Hepatocyte (in vitro differentiated cells): ENCODE data around the gene LDLRAD3. TPM values are rescaled to one million over a fixed set of nuclear protein-coding genes. Genes with fewer than 3 reads are reported as not detected.

Source experiments
- DNase-seq: peaks from one replicate; pipeline ENCODE4 v3.0.0-alpha.2; 2016; ENCODE audit warnings: low spot score
- H2AFZ ChIP-seq: fragments of 200-600 bp; sonication (generic); 2 replicates; pipeline ENCODE4 v1.6.0; 2016; ENCODE audit warnings: antibody characterized with exemption, mild to moderate bottlenecking
- H3K27ac ChIP-seq: fragments of 200-600 bp; sonication (generic); 2 replicates; pipeline ENCODE4 v1.5.1; 2016; ENCODE audit warnings: mild to moderate bottlenecking
- H3K27me3 ChIP-seq: fragments of 200-600 bp; sonication (generic); 2 replicates; pipeline ENCODE4 v1.6.1; 2016
- H3K36me3 ChIP-seq: fragments of 200-600 bp; sonication (generic); replicated peaks from 2 replicates; pipeline ENCODE4 v1.5.1; 2016; ENCODE audit warnings: low read depth; ENCODE audit not compliant: insufficient read depth
- H3K4me1 ChIP-seq: fragments of 200-600 bp; sonication (generic); 2 replicates; pipeline ENCODE4 v1.5.1; 2016; ENCODE audit warnings: mild to moderate bottlenecking, moderate library complexity; ENCODE audit not compliant: insufficient read depth
- H3K4me2 ChIP-seq: fragments of 200-600 bp; sonication (generic); 2 replicates; pipeline ENCODE4 v1.6.0; 2016
- H3K4me3 ChIP-seq: fragments of 200-600 bp; sonication (generic); 2 replicates; pipeline ENCODE4 v1.5.1; 2016; ENCODE audit warnings: mild to moderate bottlenecking
- H3K79me2 ChIP-seq: fragments of 200-600 bp; sonication (generic); 2 replicates; pipeline ENCODE4 v1.6.0; 2017; ENCODE audit warnings: mild to moderate bottlenecking
- H3K9me2 ChIP-seq: fragments of 200-600 bp; sonication (generic); replicated peaks from 2 replicates; pipeline ENCODE4 v1.6.0; 2017; ENCODE audit warnings: mild to moderate bottlenecking; ENCODE audit not compliant: insufficient read depth
- H3K9me3 ChIP-seq: fragments of 200-600 bp; sonication (generic); 2 replicates; pipeline ENCODE4 v1.5.1; 2016; ENCODE audit warnings: low read depth, mild to moderate bottlenecking
- H4K20me1 ChIP-seq: fragments of 200-600 bp; sonication (generic); 2 replicates; pipeline ENCODE4 v1.6.0; 2016; ENCODE audit warnings: mild to moderate bottlenecking; ENCODE audit not compliant: insufficient read depth, poor library complexity, severe bottlenecking
- EZH2 ChIP-seq: fragments of 200-600 bp; sonication (generic); IDR thresholded peaks from 2 replicates; pipeline ENCODE4 v1.6.1; 2016; ENCODE audit warnings: antibody characterized with exemption, mild to moderate bottlenecking, borderline replicate concordance
- EZH2phosphoT487 ChIP-seq: fragments of 200-600 bp; sonication (generic); IDR thresholded peaks from one replicate; pipeline ENCODE4 v1.6.1; 2018; ENCODE audit warnings: antibody characterized with exemption, mild to moderate bottlenecking, low read depth, moderate library complexity; ENCODE audit not compliant: unreplicated experiment, severe bottlenecking
- WGBS: methylation state at CpG from one replicate; pipeline ENCODE4 v1.1.6; 2016; ENCODE audit warnings: low lambda C conversion rate; ENCODE audit errors: missing lambda C conversion rate; 5-methylcytosine and 5-hydroxymethylcytosine counted together
- polyA plus RNA-seq: library from polyadenylated mRNA; unstranded; fragments of >200 nt; fragmentation: Nextera tagmentation; extraction: Ambion mirVana; gene quantifications from 2 replicates; pipeline ENCODE4 v1.2.1, GENCODE V29; 2016
- total RNA-seq: library from RNA; depleted of rRNA; stranded (reverse); fragments of >200 nt; gene quantifications from 2 replicates; pipeline ENCODE4 v1.2.3, GENCODE V29; 2014
- TF ChIP-seq, protein P1 (sequence below): fragments of 200-600 bp; sonication (generic); IDR thresholded peaks from 2 replicates; pipeline ENCODE4 v1.5.1; 2016; ENCODE audit warnings: antibody characterized with exemption, mild to moderate bottlenecking; ENCODE audit not compliant: poor library complexity

Gene LDLRAD3
- total and polyA plus RNA-seq, 2 experiments from 2014 or later: 12.2 TPM

DNA sequence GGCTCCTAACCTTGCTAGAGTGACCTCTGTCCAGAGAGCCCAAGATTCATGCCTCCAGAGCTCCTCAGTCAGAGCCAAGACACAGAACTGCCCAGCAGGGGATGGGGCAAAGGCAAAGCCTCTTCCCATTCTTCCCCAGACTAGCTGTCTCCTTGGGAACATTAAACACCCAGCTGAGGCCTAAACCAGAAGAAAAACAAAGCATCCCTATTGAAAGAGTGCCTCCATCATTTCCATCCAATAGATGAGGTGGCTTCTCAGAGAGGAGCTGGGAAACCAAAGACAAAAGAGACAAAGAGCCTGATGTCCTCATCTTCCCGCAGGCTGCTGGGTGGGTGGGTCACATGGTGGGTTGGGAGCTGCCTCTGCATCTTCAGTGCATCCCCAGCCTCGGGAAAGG lies 308.0 kb downstream of the LDLRAD3 start:
- H3K4me1 ChIP-seq: no peaks in the 10 kb centered on the region
- no peak for DNase-seq
- H3K27me3 ChIP-seq: no peaks in the 10 kb centered on the region
- H3K27ac ChIP-seq: no peak overlapping the region
- H4K20me1 ChIP-seq: no peaks in the 10 kb centered on the region
- no peaks in the 10 kb centered on the region for H3K79me2 ChIP-seq
- whole genome bisulfite sequencing: 80% methylated on average over 2 of the region's 2 CpGs
- TF ChIP-seq EZH2phosphoT487 (no peak), EZH2 (no peak)
- TF ChIP-seq, protein P1, sequence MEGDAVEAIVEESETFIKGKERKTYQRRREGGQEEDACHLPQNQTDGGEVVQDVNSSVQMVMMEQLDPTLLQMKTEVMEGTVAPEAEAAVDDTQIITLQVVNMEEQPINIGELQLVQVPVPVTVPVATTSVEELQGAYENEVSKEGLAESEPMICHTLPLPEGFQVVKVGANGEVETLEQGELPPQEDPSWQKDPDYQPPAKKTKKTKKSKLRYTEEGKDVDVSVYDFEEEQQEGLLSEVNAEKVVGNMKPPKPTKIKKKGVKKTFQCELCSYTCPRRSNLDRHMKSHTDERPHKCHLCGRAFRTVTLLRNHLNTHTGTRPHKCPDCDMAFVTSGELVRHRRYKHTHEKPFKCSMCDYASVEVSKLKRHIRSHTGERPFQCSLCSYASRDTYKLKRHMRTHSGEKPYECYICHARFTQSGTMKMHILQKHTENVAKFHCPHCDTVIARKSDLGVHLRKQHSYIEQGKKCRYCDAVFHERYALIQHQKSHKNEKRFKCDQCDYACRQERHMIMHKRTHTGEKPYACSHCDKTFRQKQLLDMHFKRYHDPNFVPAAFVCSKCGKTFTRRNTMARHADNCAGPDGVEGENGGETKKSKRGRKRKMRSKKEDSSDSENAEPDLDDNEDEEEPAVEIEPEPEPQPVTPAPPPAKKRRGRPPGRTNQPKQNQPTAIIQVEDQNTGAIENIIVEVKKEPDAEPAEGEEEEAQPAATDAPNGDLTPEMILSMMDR: no peak
- H3K9me3 ChIP-seq: no peaks in the 10 kb centered on the region
- no peak overlapping the region for H3K4me2 ChIP-seq
- H3K4me3 ChIP-seq: no peak overlapping the region
- no peaks in the 10 kb centered on the region for H3K36me3 ChIP-seq
- no peaks in the 10 kb centered on the region for H3K9me2 ChIP-seq
- H2AFZ ChIP-seq: no peak overlapping the region

DNA sequence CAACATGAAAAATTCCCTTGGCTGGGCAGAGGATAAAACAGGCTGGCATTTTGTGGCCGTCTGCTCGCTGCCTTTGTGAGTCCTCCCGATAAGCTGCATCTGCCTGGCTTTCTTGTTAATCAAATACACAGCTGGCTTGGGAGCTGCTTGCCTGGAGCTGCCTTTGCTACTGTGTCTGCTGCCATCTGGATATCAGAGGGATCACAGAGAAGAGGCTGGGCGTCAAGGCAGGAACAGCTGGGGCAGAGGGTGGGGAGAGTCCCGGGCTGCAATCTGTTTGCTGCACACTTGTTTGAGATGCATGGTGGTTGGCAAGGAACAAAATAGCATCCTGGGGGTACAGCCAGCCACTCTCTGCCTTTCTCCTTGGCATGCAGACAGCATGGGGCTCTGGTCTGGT lies 309.4 kb downstream of the LDLRAD3 start:
- no peaks in the 10 kb centered on the region for H3K4me1 ChIP-seq
- H3K4me3 ChIP-seq: no peak overlapping the region
- WGBS: 34% methylated on average over 5 of the region's 5 CpGs
- H3K9me2 ChIP-seq: no peaks in the 10 kb centered on the region
- DNase-seq: no peak
- H3K27ac ChIP-seq: no peak overlapping the region
- no peaks in the 10 kb centered on the region for H3K27me3 ChIP-seq
- no peaks in the 10 kb centered on the region for H3K79me2 ChIP-seq
- H4K20me1 ChIP-seq: no peaks in the 10 kb centered on the region
- no peaks in the 10 kb centered on the region for H3K36me3 ChIP-seq
- no peak overlapping the region for H3K4me2 ChIP-seq
- no peak overlapping the region for H2AFZ ChIP-seq
- H3K9me3 ChIP-seq: no peaks in the 10 kb centered on the region
- no peak for TF ChIP-seq EZH2phosphoT487
- TF ChIP-seq, protein P1: no peak
- no peak for TF ChIP-seq EZH2

DNA sequence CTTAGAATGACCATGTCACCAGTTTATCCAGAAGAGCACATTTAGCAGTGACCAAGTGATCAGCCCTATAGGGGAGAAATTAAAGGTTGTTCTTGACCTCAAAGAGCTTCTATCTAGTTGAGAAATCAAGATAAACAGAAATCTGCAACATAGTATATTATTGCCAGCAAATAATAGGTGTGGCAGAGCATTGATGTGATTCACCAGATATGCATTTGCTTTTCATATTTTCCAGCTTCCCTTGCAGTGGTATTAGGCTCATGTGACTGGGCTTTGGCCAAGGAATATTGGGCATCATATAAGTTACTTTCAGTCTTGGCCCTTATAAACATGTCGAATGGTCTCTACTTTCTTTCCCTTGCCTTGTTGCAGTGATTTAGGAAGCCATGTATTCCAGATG lies 310.9 kb downstream of the LDLRAD3 start:
- Histone ChIP-seq H3K27ac (no peak overlapping the region), H3K9me3 (no peaks in the 10 kb centered on the region), H3K4me1 (no peaks in the 10 kb centered on the region), H3K79me2 (no peaks in the 10 kb centered on the region), H2AFZ (no peak overlapping the region), H3K4me2 (no peak overlapping the region), H3K27me3 (no peaks in the 10 kb centered on the region), H3K9me2 (no peaks in the 10 kb centered on the region), H3K36me3 (no peaks in the 10 kb centered on the region), H4K20me1 (no peaks in the 10 kb centered on the region), H3K4me3 (no peak overlapping the region)
- TF ChIP-seq EZH2phosphoT487 (no peak), EZH2 (no peak)
- TF ChIP-seq, protein P1: no peak
- no peak for DNase-seq
- 94% methylated on average over 1 of the region's 1 CpG for WGBS

DNA sequence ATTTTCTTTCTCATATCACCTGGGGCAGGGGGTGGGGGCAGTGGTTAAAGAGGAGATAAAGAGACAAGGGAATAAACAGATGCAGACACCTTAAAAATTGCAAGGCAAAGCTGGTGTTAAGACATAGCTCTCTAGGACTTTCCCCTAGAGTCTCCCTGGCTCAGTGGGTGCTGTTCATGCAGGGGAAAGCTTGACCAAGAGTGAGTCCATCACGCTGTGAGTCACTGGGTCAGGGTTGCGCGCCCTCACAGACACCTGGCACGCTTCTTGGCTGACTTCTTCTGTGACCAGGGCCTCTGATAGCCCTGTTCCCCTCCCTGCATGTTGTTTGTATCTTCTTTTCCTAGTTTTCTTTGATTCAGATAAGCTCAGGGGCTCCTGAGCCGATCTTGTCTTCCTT lies 313.5 kb downstream of the LDLRAD3 start:
- Histone ChIP-seq H3K9me2 (no peaks in the 10 kb centered on the region), H3K79me2 (no peaks in the 10 kb centered on the region), H3K9me3 (no peaks in the 10 kb centered on the region), H3K27ac (no peak overlapping the region), H3K36me3 (no peaks in the 10 kb centered on the region), H3K27me3 (no peaks in the 10 kb centered on the region), H3K4me2 (no peak overlapping the region), H3K4me1 (no peaks in the 10 kb centered on the region), H4K20me1 (no peaks in the 10 kb centered on the region), H3K4me3 (no peak overlapping the region), H2AFZ (no peak overlapping the region)
- DNase-seq: no peak
- 62% methylated on average over 5 of the region's 5 CpGs for WGBS
- TF ChIP-seq EZH2: no peak
- TF ChIP-seq EZH2phosphoT487: no peak
- TF ChIP-seq, protein P1: no peak
